Glutamatergic neuron (in vitro differentiated cells): ENCODE measurements around the gene TMEM247. TPM values are rescaled to one million over a fixed set of nuclear protein-coding genes. Genes with fewer than 3 reads are reported as not detected.

ENCODE experiments used
- DNase-seq: peaks from one replicate; pipeline ENCODE4 v3.0.0; 2022
- H3K27ac Mint-ChIP-seq: one replicate; pipeline ENCODE4 v1.8.0; 2020; ENCODE audit warnings: mild to moderate bottlenecking, mixed read lengths, inconsistent platforms; ENCODE audit not compliant: unreplicated experiment
- H3K27me3 Mint-ChIP-seq: one replicate; pipeline ENCODE4 v1.8.0; 2020; ENCODE audit warnings: mild to moderate bottlenecking, moderate library complexity, mixed read lengths, inconsistent platforms; ENCODE audit not compliant: unreplicated experiment
- H3K36me3 Mint-ChIP-seq: one replicate; pipeline ENCODE4 v1.8.0; 2020; ENCODE audit warnings: mild to moderate bottlenecking, mixed read lengths, inconsistent platforms; ENCODE audit not compliant: unreplicated experiment
- H3K4me1 Mint-ChIP-seq: one replicate; pipeline ENCODE4 v1.8.0; 2020; ENCODE audit warnings: mild to moderate bottlenecking, low read depth, mixed read lengths, inconsistent platforms; ENCODE audit not compliant: unreplicated experiment
- H3K4me3 Mint-ChIP-seq: one replicate; pipeline ENCODE4 v1.8.0; 2020; ENCODE audit warnings: mild to moderate bottlenecking, mixed read lengths, inconsistent platforms; ENCODE audit not compliant: unreplicated experiment
- H3K9me3 Mint-ChIP-seq: one replicate; pipeline ENCODE4 v1.8.0; 2020; ENCODE audit warnings: mild to moderate bottlenecking, moderate library complexity, mixed read lengths, inconsistent platforms; ENCODE audit not compliant: unreplicated experiment
- CTCF ChIP-seq: fragments of 200-600 bp; sonication (generic); IDR thresholded peaks from one replicate; pipeline ENCODE4 v1.5.0; 2021; ENCODE audit not compliant: partially characterized antibody, unreplicated experiment
- total RNA-seq: library from RNA; stranded (reverse); fragmentation: NEBNext Ultra II Directional; extraction: Animal tissue kit (Norgen Biotek cat#: 25700); gene quantifications from one replicate; pipeline ENCODE4 v1.2.1, GENCODE V29; 2021; ENCODE audit not compliant: unreplicated experiment

TMEM247 gene
- total RNA-seq, 1 donor from 2014 or later, result not detected

GRCh38 chr2:46435353-46435752 lies 44.0 kb upstream of the TMEM247 start:
- Mint-ChIP-seq H3K27ac (no peak overlapping the region), H3K9me3 (no peaks in the 10 kb centered on the region), H3K4me1 (no peaks in the 10 kb centered on the region), H3K36me3 (peaks cover 5% of the 10 kb centered on the region), H3K27me3 (no peaks in the 10 kb centered on the region), H3K4me3 (no peak overlapping the region)
- DNase-seq, result no peak
- TF ChIP-seq CTCF, result no peak

GRCh38 chr2:46435796-46436360 lies 43.5 kb upstream of the TMEM247 start:
- Mint-ChIP-seq H3K27me3 (no peaks in the 10 kb centered on the region), H3K27ac (no peak overlapping the region), H3K9me3 (no peaks in the 10 kb centered on the region), H3K36me3 (peaks cover 5% of the 10 kb centered on the region), H3K4me3 (no peak overlapping the region), H3K4me1 (no peaks in the 10 kb centered on the region)
- no peak for TF ChIP-seq CTCF
- no peak for DNase-seq

GRCh38 chr2:46436800-46437199 lies 42.6 kb upstream of the TMEM247 start:
- H3K27ac Mint-ChIP-seq, result no peak overlapping the region
- H3K36me3 Mint-ChIP-seq, result peaks cover 5% of the 10 kb centered on the region
- no peak overlapping the region for H3K4me3 Mint-ChIP-seq
- H3K4me1 Mint-ChIP-seq, result no peaks in the 10 kb centered on the region
- TF ChIP-seq CTCF, result no peak
- H3K27me3 Mint-ChIP-seq, result no peaks in the 10 kb centered on the region
- DNase-seq, result no peak
- H3K9me3 Mint-ChIP-seq, result no peaks in the 10 kb centered on the region

GRCh38 chr2:46438102-46438501 lies 41.3 kb upstream of the TMEM247 start:
- no peak for DNase-seq
- no peak overlapping the region for H3K4me3 Mint-ChIP-seq
- H3K36me3 Mint-ChIP-seq, result peaks cover 5% of the 10 kb centered on the region
- no peaks in the 10 kb centered on the region for H3K9me3 Mint-ChIP-seq
- H3K27me3 Mint-ChIP-seq, result no peaks in the 10 kb centered on the region
- H3K27ac Mint-ChIP-seq, result no peak overlapping the region
- no peaks in the 10 kb centered on the region for H3K4me1 Mint-ChIP-seq
- no peak for TF ChIP-seq CTCF

- H3K4me3 Mint-ChIP-seq, result no peak overlapping the region
- TF ChIP-seq CTCF, result no peak
- no peaks in the 10 kb centered on the region for H3K9me3 Mint-ChIP-seq
- H3K4me1 Mint-ChIP-seq, result no peaks in the 10 kb centered on the region
- no peak for DNase-seq
- no peak overlapping the region for H3K27ac Mint-ChIP-seq
- H3K36me3 Mint-ChIP-seq, result peaks cover 6% of the 10 kb centered on the region
- H3K27me3 Mint-ChIP-seq, result no peaks in the 10 kb centered on the region
These were observed 40.6 kb upstream of the TMEM247 start for GRCh38 chr2:46438794-46439193.
